Activated naive CD4-positive, alpha-beta T cell treated with anti-CD3 and anti-CD28 coated beads, Interleukin-2, amount 50 U/mL, for 72 hours (primary cell): ENCODE data around the gene CXCR2. TPM values are rescaled to one million over a fixed set of nuclear protein-coding genes. Genes with fewer than 3 reads are reported as not detected.
A peak's percentile ranks its signal among the peaks of the same experiment; 100 is the strongest.
"Not testable (repeated sequence)": the region's sequence is repeated elsewhere in the genome, so short reads cannot be mapped to it uniquely, and the experiment has no call there.

ENCODE experiments used
- ATAC-seq, 2 donors: fragments of 150-1000 bp; cut with Tn5 transposase; 2 replicates each; pipeline ENCODE4 v1.10.0; 2021; ENCODE audit warnings: mild to moderate bottlenecking in 2 of 2, moderate library complexity in 2 of 2
- DNase-seq, 2 donors: peaks; one replicate each; pipeline ENCODE4 v3.0.0; 2021 to 2022; ENCODE audit warnings: low spot score in 2 of 2
- H3K27ac Mint-ChIP-seq, 2 donors: one replicate each; pipeline ENCODE4 v1.8.0; 2022; ENCODE audit warnings: mild to moderate bottlenecking in 2 of 2, mixed read lengths in 2 of 2
- H3K36me3 Mint-ChIP-seq, 2 donors: one replicate each; pipeline ENCODE4 v1.8.0; 2022; ENCODE audit warnings: mixed read lengths in 2 of 2
- H3K9me3 Mint-ChIP-seq, 2 donors: one replicate each; pipeline ENCODE4 v1.8.0; 2022; ENCODE audit warnings: mixed read lengths in 2 of 2
- total RNA-seq, 2 donors: library from RNA; stranded (reverse); gene quantifications; one replicate each; pipeline ENCODE4 v1.2.3, GENCODE V29; 2022

The CXCR2 gene
- under 1 TPM in 1 of 2 donors, not detected in 1; 0.33 TPM for total RNA-seq

GRCh38 chr2:218125626-218126080 is at the start of gene CXCR2:
CXCR2 (plus strand) TSS chr2:218126028; CDS start chr2:218134802, 8,774 bp downstream.
- peak in 1 of 2 donors; percentile 41 for ATAC-seq
- no peak for DNase-seq
- Mint-ChIP-seq H3K9me3 (peaks cover 0 to 5% of the 10 kb centered on the region in 2 donors), H3K27ac (peak within 1 kb of the TSS; percentile 2 to 61), H3K36me3 (peaks cover 0 to 14% of the 10 kb centered on the region in 2 donors)

DNA sequence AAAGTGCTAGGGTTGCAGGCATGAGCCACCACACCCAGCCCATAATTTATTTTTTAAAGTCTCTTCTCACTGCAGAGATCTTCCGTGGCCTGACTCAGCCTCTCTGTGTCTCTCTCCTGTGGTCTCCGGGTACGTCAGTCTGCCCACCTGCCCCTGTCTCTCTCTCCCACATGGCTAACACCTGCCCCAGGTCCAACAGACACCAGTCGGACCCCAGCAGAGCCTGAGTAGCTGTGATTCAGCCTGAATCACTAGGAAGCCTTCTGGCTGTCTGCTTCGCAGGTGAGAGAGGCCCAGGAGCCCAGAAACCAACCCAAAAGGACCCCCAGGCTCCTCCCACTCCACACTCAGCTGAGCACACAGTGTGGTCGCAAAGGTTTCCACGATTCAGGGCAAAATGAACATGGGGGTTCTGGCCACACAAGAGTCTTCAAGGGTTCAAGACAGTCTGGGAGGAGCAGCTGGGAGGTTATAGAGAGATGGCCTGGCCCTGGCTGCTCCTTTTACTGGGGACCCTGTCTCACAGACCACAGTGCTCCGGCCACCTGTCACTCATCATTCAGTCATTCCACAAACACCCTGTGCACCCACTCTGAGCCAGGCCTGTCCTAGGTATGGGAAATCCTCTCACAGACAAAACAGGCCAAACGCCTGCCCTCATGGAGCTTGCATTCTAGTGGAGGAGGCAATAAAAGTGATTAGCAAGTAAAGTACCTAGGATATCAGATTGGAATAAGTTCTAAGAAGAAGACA is 48.2 kb upstream of the CXCR2 start:
- ATAC-seq, result no peak
- Mint-ChIP-seq H3K9me3 (no peaks in the 10 kb centered on the region), H3K27ac (peak overlapping the region in 1 of 2 donors; percentile 52), H3K36me3 (no peaks in the 10 kb centered on the region)
- DNase-seq, result no peak

DNA sequence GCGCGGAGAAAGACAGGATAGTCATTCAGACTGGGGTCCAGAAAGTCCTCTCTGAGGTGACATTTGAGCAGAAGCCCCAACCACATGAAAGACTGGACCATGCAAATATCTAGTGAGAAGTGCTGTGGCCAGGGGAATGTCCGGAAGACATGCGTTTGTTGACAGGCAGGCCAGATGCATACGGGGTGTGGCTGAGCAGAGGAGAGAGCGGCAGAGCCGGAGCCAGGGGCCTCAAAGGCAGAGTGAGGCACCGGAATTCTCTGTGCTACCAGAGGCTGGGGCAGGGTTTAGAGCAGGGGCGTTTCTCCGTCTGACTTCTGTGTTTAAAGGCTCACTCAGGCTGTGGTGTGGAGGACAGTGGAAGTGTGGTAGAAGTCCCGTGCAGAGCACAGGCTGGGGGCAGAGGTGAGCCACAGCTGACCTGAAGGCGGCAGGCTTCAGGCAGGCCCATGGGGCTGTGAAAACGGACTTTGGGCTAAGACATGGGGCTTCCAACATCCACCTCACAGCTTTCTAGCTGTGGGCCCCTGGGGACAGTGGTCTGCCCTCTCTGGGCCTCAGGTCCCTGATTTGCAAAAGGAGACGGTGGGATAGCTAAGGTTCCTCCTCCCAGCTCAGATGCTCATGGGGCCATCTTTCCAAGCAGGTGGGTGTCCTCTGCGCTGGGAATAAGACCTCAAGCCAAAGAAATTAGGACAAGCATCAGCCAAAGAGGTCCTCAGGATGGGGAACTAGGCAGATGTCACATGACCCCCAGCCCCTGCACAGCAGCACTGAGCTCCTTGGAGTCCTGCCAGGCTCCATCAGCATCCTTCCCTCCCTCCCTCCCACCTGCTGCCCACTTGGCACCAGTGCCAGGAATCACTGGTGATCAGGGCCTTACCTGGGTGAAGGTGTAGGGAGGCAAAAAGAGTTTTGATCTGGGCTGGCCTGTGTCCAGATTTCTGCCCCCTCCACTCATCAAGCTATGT is 45.6 kb upstream of the CXCR2 start:
- DNase-seq (no peak), ATAC-seq (no peak)
- Mint-ChIP-seq H3K27ac (no peak overlapping the region), H3K36me3 (peaks cover 0 to 3% of the 10 kb centered on the region in 2 donors), H3K9me3 (peaks cover 0 to 3% of the 10 kb centered on the region in 2 donors)

DNA sequence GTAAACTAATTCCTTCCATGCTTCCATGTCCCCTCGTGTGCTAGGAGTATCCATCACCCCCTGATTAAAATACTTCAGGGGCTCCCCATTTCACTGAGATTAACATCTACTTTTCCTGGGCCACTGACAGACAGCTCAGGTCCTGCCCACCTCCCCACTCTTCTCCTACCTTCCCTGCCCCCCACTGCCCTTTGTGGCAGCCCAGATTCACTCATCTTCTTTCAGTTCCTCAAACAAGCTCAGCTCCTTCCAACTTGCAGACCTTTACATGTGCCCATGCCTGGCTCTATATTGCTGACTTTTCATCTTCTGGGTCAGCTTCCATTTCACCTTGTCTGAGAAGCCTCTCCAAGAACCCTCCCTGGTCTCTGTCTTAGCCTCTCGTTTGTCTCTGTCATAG is 44.8 kb upstream of the CXCR2 start:
- peaks cover 1 to 11% of the 10 kb centered on the region in 2 donors for H3K36me3 Mint-ChIP-seq
- ATAC-seq, result no peak
- no peak for DNase-seq
- no peak overlapping the region for H3K27ac Mint-ChIP-seq
- H3K9me3 Mint-ChIP-seq, result peaks cover under 1 to 11% of the 10 kb centered on the region in 2 donors

- H3K27ac Mint-ChIP-seq, result no peak overlapping the region
- ATAC-seq, result no peak
- H3K9me3 Mint-ChIP-seq, result peaks cover 7 to 18% of the 10 kb centered on the region in 2 donors
- no peak for DNase-seq
- peaks cover 7 to 18% of the 10 kb centered on the region in 2 donors for H3K36me3 Mint-ChIP-seq
Observed at GRCh38 chr2:218081695-218082094, 44.1 kb upstream of the CXCR2 start.

DNA sequence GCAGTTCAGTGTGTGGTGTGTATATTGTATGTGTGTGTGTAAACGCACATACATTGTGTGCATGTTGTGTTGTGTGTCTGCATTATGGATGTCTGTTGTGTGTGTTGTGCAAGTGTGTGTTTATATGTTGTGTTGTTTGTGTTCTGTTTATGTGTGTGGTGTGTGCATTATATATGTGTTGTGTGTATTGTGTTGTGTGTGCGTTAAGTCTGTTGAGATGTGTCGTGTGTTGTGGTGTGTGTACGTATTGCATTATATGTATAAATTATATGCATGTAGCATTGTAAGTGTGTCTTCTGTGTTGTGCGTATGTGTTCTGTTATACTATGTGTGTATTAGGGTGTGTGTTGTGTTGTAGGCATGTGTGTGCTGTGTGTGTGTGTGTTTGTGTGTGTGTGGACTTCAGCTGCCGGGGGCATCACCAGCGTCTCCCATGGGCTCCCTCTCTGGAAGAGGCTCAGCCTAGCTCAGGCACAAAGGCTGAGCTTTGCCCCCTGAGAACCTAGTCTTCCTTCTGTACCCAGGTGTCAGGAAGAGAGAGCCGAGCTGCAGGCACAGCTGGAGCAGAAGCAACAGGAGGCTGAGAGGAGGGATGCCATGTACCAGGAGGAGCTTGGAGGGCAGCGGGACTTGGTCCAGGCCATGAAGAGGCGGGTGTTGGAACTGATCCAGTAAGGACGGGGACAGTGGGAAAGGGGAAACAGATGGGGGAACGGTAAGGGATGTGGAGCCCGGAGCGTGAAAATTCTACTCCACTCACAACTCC is 43.1 kb upstream of the CXCR2 start:
- ATAC-seq (no peak), DNase-seq (no peak)
- peaks cover 8 to 19% of the 10 kb centered on the region in 2 donors for H3K9me3 Mint-ChIP-seq

DNA sequence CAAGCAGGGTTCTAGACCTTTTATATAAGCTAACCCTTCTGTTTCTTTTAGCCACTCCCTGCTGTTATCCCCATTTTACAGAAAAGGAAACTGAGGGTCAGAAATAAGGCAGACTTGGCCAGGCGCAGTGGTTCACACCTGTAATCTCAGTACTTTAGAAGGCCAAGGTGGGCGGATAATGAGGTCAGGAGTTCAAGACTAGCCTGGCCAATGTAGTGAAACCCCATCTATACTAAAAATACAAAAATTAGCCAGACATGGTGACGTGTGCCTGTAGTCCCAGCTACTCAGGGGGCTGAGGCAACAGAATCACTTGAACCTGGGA is 42.5 kb upstream of the CXCR2 start:
- Mint-ChIP-seq H3K9me3 (peaks cover 8 to 19% of the 10 kb centered on the region in 2 donors), H3K27ac (no peak overlapping the region), H3K36me3 (peaks cover 7 to 19% of the 10 kb centered on the region in 2 donors)
- no peak for DNase-seq
- no peak for ATAC-seq

More for the DNA sequence above, 43.1 kb upstream of the CXCR2 start:
- Mint-ChIP-seq H3K36me3 (peaks cover 7 to 19% of the 10 kb centered on the region in 2 donors), H3K27ac (no peak overlapping the region)

DNA sequence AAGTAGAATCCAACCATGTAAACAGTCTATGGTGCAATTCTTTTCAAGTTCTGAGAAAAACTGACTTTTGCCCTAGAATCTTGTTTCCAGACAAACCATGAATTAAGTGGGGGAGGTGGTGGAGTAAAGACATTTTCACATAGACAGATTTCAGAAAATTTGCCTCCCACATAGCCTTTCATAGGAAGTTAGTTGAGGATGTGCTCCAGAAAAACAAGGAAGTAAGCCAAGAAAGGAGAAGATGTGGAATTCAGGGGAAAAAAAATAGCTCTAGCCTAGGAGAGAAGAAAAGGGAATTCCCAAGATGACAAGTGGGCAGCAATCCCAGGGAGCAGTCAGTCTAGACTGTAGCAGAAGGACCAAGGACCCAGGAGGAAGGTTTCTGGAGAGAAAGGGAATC is 39.4 kb upstream of the CXCR2 start:
- H3K27ac Mint-ChIP-seq, result no peak overlapping the region
- peaks cover 7 to 19% of the 10 kb centered on the region in 2 donors for H3K36me3 Mint-ChIP-seq
- DNase-seq (no peak), ATAC-seq (no peak)
- H3K9me3 Mint-ChIP-seq, result peaks cover 8 to 19% of the 10 kb centered on the region in 2 donors

GRCh38 chr2:218089259-218089658 is 36.6 kb upstream of the CXCR2 start:
- Mint-ChIP-seq H3K36me3 (peaks cover 7 to 19% of the 10 kb centered on the region in 2 donors), H3K27ac (peak overlapping the region in 1 of 2 donors; percentile 4), H3K9me3 (peaks cover 8 to 19% of the 10 kb centered on the region in 2 donors)
- no peak for DNase-seq
- ATAC-seq, result no peak

GRCh38 chr2:218091746-218092145 is 34.1 kb upstream of the CXCR2 start:
- Mint-ChIP-seq H3K27ac (no peak overlapping the region), H3K9me3 (peaks cover 0 to under 1% of the 10 kb centered on the region in 2 donors), H3K36me3 (peaks cover 0 to under 1% of the 10 kb centered on the region in 2 donors)
- DNase-seq, result no peak
- ATAC-seq, result no peak

DNA sequence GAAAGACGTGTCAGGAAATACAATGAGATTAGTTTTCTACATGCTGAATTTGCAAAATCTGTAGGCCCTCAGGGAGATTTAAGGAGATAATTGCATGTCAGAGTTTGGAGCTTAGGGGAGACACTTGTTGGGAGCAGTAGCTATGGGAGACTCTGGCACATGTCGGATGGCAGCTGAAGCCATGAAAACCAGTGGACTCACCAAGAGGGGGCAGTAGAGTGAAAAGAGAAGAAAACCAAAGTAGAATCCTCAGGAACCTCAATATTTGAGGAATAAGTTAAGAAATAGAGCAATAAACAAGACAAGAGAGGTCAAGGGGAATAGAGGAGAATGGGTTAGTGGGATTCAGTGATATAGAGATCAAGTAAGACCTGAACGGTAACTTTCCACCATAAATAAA is 31.9 kb upstream of the CXCR2 start:
- no peak for DNase-seq
- H3K9me3 Mint-ChIP-seq, result no peaks in the 10 kb centered on the region
- ATAC-seq, result no peak
- no peaks in the 10 kb centered on the region for H3K36me3 Mint-ChIP-seq
- H3K27ac Mint-ChIP-seq, result no peak overlapping the region

DNA sequence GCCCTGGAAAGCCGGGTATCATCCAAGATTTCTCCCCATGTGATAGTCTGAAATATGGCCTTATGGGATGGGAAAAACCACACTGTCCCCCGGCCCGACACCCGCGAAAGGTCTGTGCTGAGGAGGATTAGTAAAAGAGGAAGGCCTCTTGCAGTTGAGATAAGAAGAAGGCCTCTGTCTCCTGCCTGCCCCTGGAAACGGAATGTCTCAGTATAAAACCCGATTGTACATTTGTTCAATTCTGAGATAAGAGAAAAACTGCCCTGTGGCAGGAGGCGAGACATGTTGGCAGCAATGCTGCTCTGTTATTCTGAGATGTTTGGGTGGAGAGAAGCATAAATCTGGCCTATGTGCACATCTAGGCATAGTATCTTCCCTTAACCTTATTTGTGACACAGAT is 30.0 kb upstream of the CXCR2 start:
- Mint-ChIP-seq H3K27ac (no peak overlapping the region), H3K9me3 (no peaks in the 10 kb centered on the region), H3K36me3 (no peaks in the 10 kb centered on the region)
- ATAC-seq (no peak), DNase-seq (no peak)

DNA sequence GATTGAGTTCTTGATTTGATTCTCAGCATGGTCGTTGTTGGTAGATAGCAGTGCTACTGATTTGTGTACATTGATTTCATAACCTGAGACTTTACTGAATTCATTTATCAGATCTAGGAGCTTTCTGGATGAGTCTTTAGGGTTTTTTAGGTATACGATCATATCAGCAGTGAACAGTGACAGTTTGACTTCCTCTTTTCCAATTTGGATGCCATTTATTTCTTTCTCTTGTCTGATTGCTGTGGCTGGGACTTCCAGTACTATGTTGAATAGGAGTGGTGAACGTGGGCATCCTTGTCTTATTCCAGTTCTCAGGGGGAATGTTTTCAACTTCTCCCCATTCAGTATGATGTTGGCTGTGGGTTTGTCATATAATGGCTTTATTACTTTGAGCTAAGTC is 27.9 kb upstream of the CXCR2 start:
- no peaks in the 10 kb centered on the region for H3K9me3 Mint-ChIP-seq
- no peaks in the 10 kb centered on the region for H3K36me3 Mint-ChIP-seq
- ATAC-seq (no peak), DNase-seq (no peak)
- H3K27ac Mint-ChIP-seq, result no peak overlapping the region

GRCh38 chr2:218108834-218109233 is 17.0 kb upstream of the CXCR2 start:
- peaks cover 20 to 23% of the 10 kb centered on the region in 2 donors for H3K36me3 Mint-ChIP-seq
- not testable (repeated sequence) for H3K27ac Mint-ChIP-seq, DNase-seq, ATAC-seq
- H3K9me3 Mint-ChIP-seq, result peaks cover 11 to 13% of the 10 kb centered on the region in 2 donors

DNA sequence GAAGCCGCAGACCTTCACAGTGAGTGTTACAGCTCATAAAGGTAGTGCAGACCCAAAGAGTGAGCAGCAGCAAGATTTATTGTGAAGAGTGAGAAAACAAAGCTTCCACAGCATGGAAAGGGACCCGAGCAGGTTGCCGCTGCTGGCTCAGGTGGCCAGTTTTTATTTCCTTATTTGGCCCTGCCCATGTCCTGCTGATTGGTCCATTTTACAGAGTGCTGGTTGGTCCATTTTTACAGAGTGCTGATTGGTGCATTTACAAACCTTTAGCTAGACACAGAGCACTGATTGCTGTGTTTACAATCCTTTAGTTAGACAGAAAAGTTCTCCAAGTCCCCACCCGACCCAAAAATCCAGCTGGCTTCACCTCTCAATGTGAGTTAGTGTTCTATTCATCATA is 4.0 kb upstream of the CXCR2 start:
- not testable (repeated sequence) for H3K9me3 Mint-ChIP-seq, H3K27ac Mint-ChIP-seq, ATAC-seq, DNase-seq
- H3K36me3 Mint-ChIP-seq, result peaks cover 11 to 14% of the 10 kb centered on the region in 2 donors

DNA sequence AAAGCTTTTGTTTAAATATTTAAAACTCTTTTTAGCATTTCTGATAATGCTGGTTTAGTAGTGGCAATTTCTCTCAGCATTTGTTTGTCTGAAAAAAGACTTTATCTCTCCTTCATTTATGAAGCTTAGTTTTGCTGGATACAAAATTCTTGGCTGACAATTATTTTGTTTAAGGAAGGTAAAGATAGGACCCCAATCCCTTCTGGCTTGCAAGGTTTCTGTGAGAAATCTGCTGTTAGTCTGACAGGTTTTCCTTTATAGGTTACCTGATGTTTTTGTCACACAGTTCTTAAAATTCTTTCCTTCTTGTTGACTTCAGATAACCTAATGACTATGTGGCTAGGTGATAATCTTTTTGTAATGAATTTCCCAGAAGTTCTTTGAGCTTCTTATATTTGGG is 3.5 kb upstream of the CXCR2 start:
- not testable (repeated sequence) for H3K27ac Mint-ChIP-seq, ATAC-seq
- H3K36me3 Mint-ChIP-seq, result peaks cover 11 to 14% of the 10 kb centered on the region in 2 donors

More for the DNA sequence above, 3.5 kb upstream of the CXCR2 start:
- not testable (repeated sequence) for H3K9me3 Mint-ChIP-seq, DNase-seq
